ENCODE results near the gene DHRS11.

DHRS11 gene

GRCh38 chr17:36616061-36617029 lies 24.7 kb downstream of the DHRS11 start:
- no peak for DNase-seq

DNA sequence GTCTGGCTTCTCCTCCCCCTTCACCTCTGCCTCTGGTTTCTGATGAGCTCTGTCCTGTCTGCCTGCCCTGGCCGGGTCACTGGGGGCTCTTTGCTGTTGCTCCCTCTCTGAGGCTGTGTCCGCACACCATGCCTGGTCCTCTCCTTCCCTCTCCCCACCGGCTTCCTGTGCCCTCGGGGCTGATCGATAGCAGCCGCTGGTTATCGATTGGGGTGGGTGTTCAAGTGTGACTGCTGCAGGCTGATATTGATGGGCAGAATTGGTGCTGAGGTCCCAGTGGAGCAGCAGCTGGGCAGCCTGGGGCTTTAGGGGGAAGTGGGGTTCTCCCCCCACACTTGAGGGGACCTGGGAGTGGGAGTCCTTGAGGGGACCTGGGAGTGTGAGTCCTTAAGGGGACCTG lies 26.1 kb downstream of the DHRS11 start:
- no peak for DNase-seq

DNA sequence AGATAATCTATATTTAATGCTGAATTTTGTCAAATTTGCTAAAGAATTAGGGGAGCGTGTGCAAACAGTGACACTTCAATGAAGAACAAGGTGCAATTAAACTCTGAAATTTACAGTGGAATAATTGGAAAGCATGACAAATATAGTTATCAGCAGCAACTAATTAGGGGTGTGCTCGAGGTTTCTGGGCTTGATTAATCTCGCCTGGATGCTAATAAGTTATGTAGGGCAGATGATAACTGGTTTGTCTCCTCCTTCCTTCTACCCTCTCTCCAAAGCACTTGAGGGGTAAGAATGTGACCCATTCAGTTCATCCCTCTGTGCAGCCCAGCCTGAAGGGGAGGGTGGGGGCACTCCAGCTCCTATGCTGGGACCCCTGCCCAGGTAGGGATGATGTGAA lies 31.6 kb downstream of the DHRS11 start:
- DNase-seq: no peak

DNA sequence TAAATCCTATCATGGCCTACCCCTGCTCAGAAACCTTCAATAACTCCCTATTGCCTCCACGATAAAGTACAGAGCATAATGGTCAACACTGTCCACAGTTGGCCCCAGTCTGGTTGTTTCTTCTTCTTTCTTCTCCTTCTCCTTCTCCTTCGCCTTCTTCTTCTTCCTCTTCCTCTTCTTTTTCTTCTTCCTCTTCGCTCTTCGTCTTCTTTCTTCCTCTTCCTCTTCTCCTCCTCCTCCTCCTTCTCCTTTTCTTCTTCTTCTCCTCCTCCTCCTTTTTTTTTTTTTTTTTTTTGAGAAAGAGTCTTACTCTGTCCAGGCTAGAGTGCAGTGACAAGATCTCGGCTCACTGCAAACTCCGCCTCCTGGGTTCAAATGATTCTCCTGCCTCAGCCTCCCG lies 33.5 kb downstream of the DHRS11 start:
- no peak for DNase-seq

- DNase-seq: no peak
Observed at GRCh38 chr17:36627101-36627500, 35.4 kb downstream of the DHRS11 start.

- no peak for DNase-seq
Observed at GRCh38 chr17:36628576-36628975, 36.9 kb downstream of the DHRS11 start.

DNA sequence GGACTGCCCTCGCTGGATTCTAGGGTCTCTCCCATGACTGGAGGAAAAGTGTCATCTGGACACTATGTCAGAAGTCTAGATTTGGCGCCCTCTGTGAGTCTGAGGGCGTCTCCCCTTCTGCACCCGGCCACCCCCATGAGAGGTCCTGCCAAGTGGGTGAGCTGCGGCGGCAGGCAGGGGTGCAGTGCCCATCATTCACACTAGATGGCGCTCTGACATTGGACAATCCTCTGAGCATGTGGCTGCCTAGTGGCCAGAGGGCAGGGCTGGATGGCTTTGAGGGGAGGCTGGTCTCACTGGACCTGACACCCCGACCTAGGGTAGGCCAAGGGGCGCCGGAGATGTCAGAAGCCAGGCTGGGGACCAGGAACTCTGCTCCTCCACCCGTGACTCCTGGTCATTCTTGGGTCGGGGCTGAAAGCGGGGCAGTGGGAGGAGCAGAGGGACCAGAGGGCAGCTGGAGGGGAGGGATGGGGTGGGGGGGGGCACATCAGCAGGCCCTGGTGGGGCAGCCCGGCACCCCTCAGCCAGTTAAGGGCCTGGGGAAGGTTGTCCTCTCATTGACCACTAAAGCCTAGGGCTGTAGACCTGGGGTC lies 37.7 kb downstream of the DHRS11 start:
- DNase-seq: peak; percentile 80

DNA sequence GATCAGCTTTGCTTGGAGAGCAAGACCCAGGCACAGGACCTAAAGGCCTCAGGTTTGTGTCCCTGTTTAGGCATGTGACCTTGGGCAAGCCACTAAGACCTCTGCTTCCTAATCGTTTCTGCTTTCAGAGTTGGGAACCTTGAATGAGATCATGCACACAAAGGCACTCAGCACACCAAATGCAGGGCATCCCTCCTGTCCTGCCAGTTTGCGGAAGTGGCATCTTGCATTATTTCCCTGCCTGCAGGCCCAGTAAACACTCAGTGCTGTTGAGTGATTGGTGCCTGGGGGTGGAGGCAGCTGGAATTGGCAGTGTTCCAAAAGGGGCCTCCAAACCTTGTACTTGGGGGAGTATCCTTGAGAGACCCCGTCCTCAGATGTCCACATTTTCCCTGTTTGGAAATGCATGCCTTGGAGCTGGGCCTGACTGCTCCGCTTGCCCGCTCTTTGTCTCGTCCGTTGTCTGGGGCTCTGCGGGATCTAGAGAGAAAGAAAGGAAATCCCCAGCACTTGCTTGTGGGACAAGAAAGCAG lies 38.4 kb downstream of the DHRS11 start:
- no peak for DNase-seq

- no peak for DNase-seq
Observed at GRCh38 chr17:36631022-36631421, 39.3 kb downstream of the DHRS11 start.

- no peak for DNase-seq
Observed at GRCh38 chr17:36632916-36633771, 41.5 kb downstream of the DHRS11 start.

GRCh38 chr17:36640346-36640745 lies 48.7 kb downstream of the DHRS11 start:
- no peak for DNase-seq

- no peak for DNase-seq
Observed at GRCh38 chr17:36640836-36641235, 49.2 kb downstream of the DHRS11 start.

- no peak for DNase-seq
Observed at GRCh38 chr17:36641331-36641876, 49.7 kb downstream of the DHRS11 start.

- DNase-seq: no peak
Observed at GRCh38 chr17:36641877-36642845, 50.5 kb downstream of the DHRS11 start.

- DNase-seq: no peak
Observed at GRCh38 chr17:36643086-36643685, 51.5 kb downstream of the DHRS11 start.

- no peak for DNase-seq
Observed at GRCh38 chr17:36645422-36645821, 53.7 kb downstream of the DHRS11 start.

- DNase-seq: no peak
Observed at GRCh38 chr17:36647636-36648035, 56.0 kb downstream of the DHRS11 start.

- DNase-seq: no peak
Observed at GRCh38 chr17:36650096-36650775, 58.6 kb downstream of the DHRS11 start.

All from CD4-positive, alpha-beta T cell treated with Interleukin-12 subunit alpha and Interleukin-12 subunit beta, for 1 hour (primary cell).